ENCODE data around the gene ZNHIT3. TPM values are rescaled to one million over a fixed set of nuclear protein-coding genes. Genes with fewer than 3 reads are reported as not detected.

The ZNHIT3 gene
- total and polyA plus RNA-seq, 2 of the 13 experiments (the other 11 are each of a cell fraction or from before 2014, with no cell fraction given), result 66.6 to 77.4 TPM

DNA sequence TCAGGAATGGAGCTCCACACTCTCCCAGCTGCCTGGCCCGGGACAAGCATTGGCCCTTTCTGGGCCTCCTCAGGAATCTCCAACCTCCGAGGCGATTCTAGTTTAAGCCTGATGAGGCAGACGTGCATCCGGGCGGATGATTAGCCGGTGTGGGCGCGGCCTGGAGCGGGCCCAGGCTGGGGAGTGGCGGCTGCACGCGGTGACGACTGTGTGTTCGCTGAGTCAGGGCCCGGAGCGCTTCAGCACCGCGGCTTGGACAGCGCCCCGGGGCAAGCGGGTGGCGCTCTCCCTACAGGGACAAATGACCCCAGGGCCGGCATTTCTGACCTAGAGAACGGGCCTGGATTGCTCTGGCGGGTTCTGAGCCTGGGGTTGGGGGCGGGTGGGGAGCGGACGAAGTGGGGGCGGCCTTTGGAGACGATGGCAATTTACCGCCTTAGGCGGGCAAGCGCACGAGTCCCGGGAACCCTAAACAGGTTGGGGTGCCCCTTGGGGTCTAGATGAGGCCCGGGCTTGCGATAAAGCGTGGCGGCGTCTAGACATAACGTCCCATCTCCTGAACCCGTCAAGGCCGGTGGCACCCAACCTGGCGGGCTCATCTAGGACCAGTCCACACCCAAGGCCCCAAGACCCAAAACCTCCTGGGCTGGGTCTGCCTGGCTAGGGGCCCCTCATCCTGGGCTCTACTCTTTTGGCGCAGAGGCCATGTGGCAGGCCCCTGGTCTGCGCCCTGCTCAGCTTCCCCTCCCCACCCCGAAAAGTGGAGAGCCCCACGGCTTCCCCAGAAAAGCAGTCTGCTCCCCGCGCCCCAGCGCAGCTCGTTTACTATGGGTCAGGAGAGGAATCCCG lies 22.3 kb upstream of the ZNHIT3 start (continued):
- TF ChIP-seq EP300 (IDR thresholded peaks at IDR 0.05; ENCODE audit: low read depth in 2 of 2, low read length in 2 of 2) (no peak), EP300 (CRISPR knock-in tag; IDR thresholded peaks at IDR 0.05; ENCODE audit: borderline replicate concordance) (no peak), ZNF768 (CRISPR knock-in tag; IDR thresholded peaks at IDR 0.05) (no peak; the same call in 1 of the 2 replicates), FOSL1 (CRISPR knock-in tag; IDR thresholded peaks at IDR 0.05; ENCODE audit: borderline replicate concordance) (0 out of 2 replicates have a peak, but pooled peaks have one; percentile 20), HOXD1 (CRISPR knock-in tag; IDR thresholded peaks at IDR 0.05) (no peak), SNAI1 (CRISPR knock-in tag; IDR thresholded peaks at IDR 0.05; ENCODE audit: borderline replicate concordance) (no peak), MAZ (IDR thresholded peaks at IDR 0.05; ENCODE audit: borderline replicate concordance, low read depth, low read length) (no peak), MAZ (CRISPR knock-in tag; IDR thresholded peaks at IDR 0.05; ENCODE audit: low read depth) (no peak), AGO1 (IDR thresholded peaks at IDR 0.05; ENCODE audit: low read depth, low read length, poor library complexity, severe bottlenecking) (no peak), FOXC1 (CRISPR knock-in tag; IDR thresholded peaks at IDR 0.05; ENCODE audit: borderline replicate concordance) (no peak), MLLT10 (CRISPR knock-in tag; IDR thresholded peaks at IDR 0.05) (no peak), CCDC6 (CRISPR knock-in tag; IDR thresholded peaks at IDR 0.05) (no peak), WIZ (CRISPR knock-in tag; IDR thresholded peaks at IDR 0.05) (peak; percentile 92)
- TF ChIP-seq, protein P1, sequence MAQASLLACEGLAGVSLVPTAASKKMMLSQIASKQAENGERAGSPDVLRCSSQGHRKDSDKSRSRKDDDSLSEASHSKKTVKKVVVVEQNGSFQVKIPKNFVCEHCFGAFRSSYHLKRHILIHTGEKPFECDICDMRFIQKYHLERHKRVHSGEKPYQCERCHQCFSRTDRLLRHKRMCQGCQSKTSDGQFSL (CRISPR knock-in tag; IDR thresholded peaks at IDR 0.05), result no peak
- TF ChIP-seq, protein P2, sequence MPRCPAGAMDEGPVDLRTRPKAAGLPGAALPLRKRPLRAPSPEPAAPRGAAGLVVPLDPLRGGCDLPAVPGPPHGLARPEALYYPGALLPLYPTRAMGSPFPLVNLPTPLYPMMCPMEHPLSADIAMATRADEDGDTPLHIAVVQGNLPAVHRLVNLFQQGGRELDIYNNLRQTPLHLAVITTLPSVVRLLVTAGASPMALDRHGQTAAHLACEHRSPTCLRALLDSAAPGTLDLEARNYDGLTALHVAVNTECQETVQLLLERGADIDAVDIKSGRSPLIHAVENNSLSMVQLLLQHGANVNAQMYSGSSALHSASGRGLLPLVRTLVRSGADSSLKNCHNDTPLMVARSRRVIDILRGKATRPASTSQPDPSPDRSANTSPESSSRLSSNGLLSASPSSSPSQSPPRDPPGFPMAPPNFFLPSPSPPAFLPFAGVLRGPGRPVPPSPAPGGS (CRISPR knock-in tag; IDR thresholded peaks at IDR 0.05), result no peak
- TF ChIP-seq, protein P3, sequence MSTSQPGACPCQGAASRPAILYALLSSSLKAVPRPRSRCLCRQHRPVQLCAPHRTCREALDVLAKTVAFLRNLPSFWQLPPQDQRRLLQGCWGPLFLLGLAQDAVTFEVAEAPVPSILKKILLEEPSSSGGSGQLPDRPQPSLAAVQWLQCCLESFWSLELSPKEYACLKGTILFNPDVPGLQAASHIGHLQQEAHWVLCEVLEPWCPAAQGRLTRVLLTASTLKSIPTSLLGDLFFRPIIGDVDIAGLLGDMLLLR (CRISPR knock-in tag; IDR thresholded peaks at IDR 0.05), result no peak
- TF ChIP-seq, protein P4, sequence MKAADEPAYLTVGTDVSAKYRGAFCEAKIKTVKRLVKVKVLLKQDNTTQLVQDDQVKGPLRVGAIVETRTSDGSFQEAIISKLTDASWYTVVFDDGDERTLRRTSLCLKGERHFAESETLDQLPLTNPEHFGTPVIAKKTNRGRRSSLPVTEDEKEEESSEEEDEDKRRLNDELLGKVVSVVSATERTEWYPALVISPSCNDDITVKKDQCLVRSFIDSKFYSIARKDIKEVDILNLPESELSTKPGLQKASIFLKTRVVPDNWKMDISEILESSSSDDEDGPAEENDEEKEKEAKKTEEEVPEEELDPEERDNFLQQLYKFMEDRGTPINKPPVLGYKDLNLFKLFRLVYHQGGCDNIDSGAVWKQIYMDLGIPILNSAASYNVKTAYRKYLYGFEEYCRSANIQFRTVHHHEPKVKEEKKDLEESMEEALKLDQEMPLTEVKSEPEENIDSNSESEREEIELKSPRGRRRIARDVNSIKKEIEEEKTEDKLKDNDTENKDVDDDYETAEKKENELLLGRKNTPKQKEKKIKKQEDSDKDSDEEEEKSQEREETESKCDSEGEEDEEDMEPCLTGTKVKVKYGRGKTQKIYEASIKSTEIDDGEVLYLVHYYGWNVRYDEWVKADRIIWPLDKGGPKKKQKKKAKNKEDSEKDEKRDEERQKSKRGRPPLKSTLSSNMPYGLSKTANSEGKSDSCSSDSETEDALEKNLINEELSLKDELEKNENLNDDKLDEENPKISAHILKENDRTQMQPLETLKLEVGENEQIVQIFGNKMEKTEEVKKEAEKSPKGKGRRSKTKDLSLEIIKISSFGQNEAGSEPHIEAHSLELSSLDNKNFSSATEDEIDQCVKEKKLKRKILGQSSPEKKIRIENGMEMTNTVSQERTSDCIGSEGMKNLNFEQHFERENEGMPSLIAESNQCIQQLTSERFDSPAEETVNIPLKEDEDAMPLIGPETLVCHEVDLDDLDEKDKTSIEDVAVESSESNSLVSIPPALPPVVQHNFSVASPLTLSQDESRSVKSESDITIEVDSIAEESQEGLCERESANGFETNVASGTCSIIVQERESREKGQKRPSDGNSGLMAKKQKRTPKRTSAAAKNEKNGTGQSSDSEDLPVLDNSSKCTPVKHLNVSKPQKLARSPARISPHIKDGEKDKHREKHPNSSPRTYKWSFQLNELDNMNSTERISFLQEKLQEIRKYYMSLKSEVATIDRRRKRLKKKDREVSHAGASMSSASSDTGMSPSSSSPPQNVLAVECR (CRISPR knock-in tag; IDR thresholded peaks at IDR 0.05; ENCODE audit: borderline replicate concordance), result no peak; the same call in 1 of the 2 replicates
- TF ChIP-seq, protein P5, sequence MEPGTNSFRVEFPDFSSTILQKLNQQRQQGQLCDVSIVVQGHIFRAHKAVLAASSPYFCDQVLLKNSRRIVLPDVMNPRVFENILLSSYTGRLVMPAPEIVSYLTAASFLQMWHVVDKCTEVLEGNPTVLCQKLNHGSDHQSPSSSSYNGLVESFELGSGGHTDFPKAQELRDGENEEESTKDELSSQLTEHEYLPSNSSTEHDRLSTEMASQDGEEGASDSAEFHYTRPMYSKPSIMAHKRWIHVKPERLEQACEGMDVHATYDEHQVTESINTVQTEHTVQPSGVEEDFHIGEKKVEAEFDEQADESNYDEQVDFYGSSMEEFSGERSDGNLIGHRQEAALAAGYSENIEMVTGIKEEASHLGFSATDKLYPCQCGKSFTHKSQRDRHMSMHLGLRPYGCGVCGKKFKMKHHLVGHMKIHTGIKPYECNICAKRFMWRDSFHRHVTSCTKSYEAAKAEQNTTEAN (CRISPR knock-in tag; conservative IDR thresholded peaks at IDR 0.05), result peak; percentile 64; the same call in 1 of the 2 replicates
- TF ChIP-seq, protein P6, sequence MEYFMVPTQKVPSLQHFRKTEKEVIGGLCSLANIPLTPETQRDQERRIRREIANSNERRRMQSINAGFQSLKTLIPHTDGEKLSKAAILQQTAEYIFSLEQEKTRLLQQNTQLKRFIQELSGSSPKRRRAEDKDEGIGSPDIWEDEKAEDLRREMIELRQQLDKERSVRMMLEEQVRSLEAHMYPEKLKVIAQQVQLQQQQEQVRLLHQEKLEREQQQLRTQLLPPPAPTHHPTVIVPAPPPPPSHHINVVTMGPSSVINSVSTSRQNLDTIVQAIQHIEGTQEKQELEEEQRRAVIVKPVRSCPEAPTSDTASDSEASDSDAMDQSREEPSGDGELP (IDR thresholded peaks at IDR 0.05; ENCODE audit: borderline replicate concordance, low read depth), result no peak
